SK-N-SH treated with all-trans-retinoic acid at 6 μM for 48 hours (cell line): ENCODE measurements around the gene MOXD1.

ENCODE experiments used
- ATAC-seq: fragments of 200-7000 bp; cut with Tn5 transposase; 3 replicates; pipeline ENCODE4 v1.9.1; 2020; ENCODE audit warnings: mild to moderate bottlenecking, moderate library complexity
- ARNTL ChIP-seq: fragments of 450-650 bp; formaldehyde crosslinking; IDR thresholded peaks from 2 replicates; pipeline ENCODE4 v1.5.0; 2020; ENCODE audit warnings: low read depth, mild to moderate bottlenecking, moderate library complexity, borderline replicate concordance
- BACH2 ChIP-seq: fragments of 250-450 bp; sonication (Bioruptor Pico); IDR thresholded peaks from 2 replicates; pipeline ENCODE4 v1.9.0; 2021; ENCODE audit warnings: mild to moderate bottlenecking, borderline replicate concordance
- CREB5 ChIP-seq: fragments of 250-450 bp; sonication (Bioruptor Pico); IDR thresholded peaks from 2 replicates; pipeline ENCODE4 v1.5.1; 2020; ENCODE audit warnings: low read depth, mild to moderate bottlenecking, moderate library complexity
- CSDC2 ChIP-seq: fragments of 250-450 bp; sonication (Bioruptor Pico); IDR thresholded peaks from 2 replicates; pipeline ENCODE4 v1.5.0; 2020; ENCODE audit warnings: mild to moderate bottlenecking, moderate library complexity
- ESRRG ChIP-seq: fragments of 250-450 bp; sonication (Bioruptor Pico); IDR thresholded peaks from 2 replicates; pipeline ENCODE4 v1.6.1; 2021; ENCODE audit warnings: mild to moderate bottlenecking
- GLIS3 ChIP-seq: fragments of 250-450 bp; sonication (Bioruptor Pico); IDR thresholded peaks from 2 replicates; pipeline ENCODE4 v1.5.0; 2020; ENCODE audit warnings: mild to moderate bottlenecking, moderate library complexity
- ISL1 ChIP-seq: fragments of 250-450 bp; sonication (Bioruptor Pico); IDR thresholded peaks from 2 replicates; pipeline ENCODE4 v2.1.2; 2022; ENCODE audit warnings: mild to moderate bottlenecking, moderate library complexity
- OSR1 ChIP-seq: fragments of 250-450 bp; sonication (Bioruptor Pico); IDR thresholded peaks from 2 replicates; pipeline ENCODE4 v1.8.0; 2022; ENCODE audit warnings: moderate library complexity, mild to moderate bottlenecking, inconsistent platforms
- PATZ1 ChIP-seq: fragments of 250-450 bp; sonication (Bioruptor Pico); IDR thresholded peaks from 2 replicates; pipeline ENCODE4 v1.8.0; 2020; ENCODE audit warnings: mild to moderate bottlenecking, moderate library complexity, borderline replicate concordance
- PPARA ChIP-seq: fragments of 250-450 bp; sonication (Bioruptor Pico); IDR thresholded peaks from 2 replicates; pipeline ENCODE4 v1.5.0; 2020; ENCODE audit warnings: mild to moderate bottlenecking, borderline replicate concordance
- SNAI2 ChIP-seq: fragments of 250-450 bp; sonication (Bioruptor Pico); IDR thresholded peaks from 2 replicates; pipeline ENCODE4 v1.5.0; 2020; ENCODE audit warnings: mild to moderate bottlenecking, moderate library complexity
- TCF4 ChIP-seq: fragments of 250-450 bp; sonication (Bioruptor Pico); IDR thresholded peaks from 2 replicates; pipeline ENCODE4 v1.8.0; 2021; ENCODE audit warnings: mild to moderate bottlenecking, moderate library complexity, borderline replicate concordance
- TOX ChIP-seq: fragments of 250-450 bp; sonication (Bioruptor Pico); IDR thresholded peaks from 2 replicates; pipeline ENCODE4 v1.8.0; 2021; ENCODE audit warnings: mild to moderate bottlenecking, moderate library complexity, borderline replicate concordance
- ZC3H10 ChIP-seq: fragments of 250-450 bp; sonication (Bioruptor Pico); IDR thresholded peaks from 2 replicates; pipeline ENCODE4 v1.5.1; 2021; ENCODE audit warnings: mild to moderate bottlenecking, moderate library complexity
- ZFP3 ChIP-seq: fragments of 250-450 bp; sonication (Bioruptor Pico); IDR thresholded peaks from 2 replicates; pipeline ENCODE4 v1.5.0; 2020; ENCODE audit warnings: mild to moderate bottlenecking, moderate library complexity
- ZFP30 ChIP-seq: fragments of 450-650 bp; formaldehyde crosslinking; IDR thresholded peaks from 2 replicates; pipeline ENCODE4 v1.5.0; 2022; ENCODE audit warnings: mild to moderate bottlenecking, moderate library complexity
- ZNF565 ChIP-seq: fragments of 450-650 bp; formaldehyde crosslinking; conservative IDR thresholded peaks from 2 replicates; pipeline ENCODE4 v1.5.0; 2020; ENCODE audit warnings: low read depth, mild to moderate bottlenecking, moderate library complexity
- ZNF70 ChIP-seq: fragments of 450-650 bp; formaldehyde crosslinking; IDR thresholded peaks from 2 replicates; pipeline ENCODE4 v1.5.0; 2020; ENCODE audit warnings: mild to moderate bottlenecking, moderate library complexity
- ZNF8 ChIP-seq: fragments of 450-650 bp; formaldehyde crosslinking; IDR thresholded peaks from 2 replicates; pipeline ENCODE4 v1.5.0; 2020; ENCODE audit warnings: mild to moderate bottlenecking, moderate library complexity
- TF ChIP-seq, protein P1 (sequence below): fragments of 250-450 bp; sonication (Bioruptor Pico); IDR thresholded peaks from 2 replicates; pipeline ENCODE4 v1.8.0; 2021; ENCODE audit warnings: low read depth, mild to moderate bottlenecking, moderate library complexity, borderline replicate concordance
- TF ChIP-seq, protein P2 (sequence below): fragments of 250-450 bp; sonication (Bioruptor Pico); IDR thresholded peaks from 2 replicates; pipeline ENCODE4 v1.5.0; 2020; ENCODE audit warnings: mild to moderate bottlenecking, moderate library complexity
- TF ChIP-seq, protein P3 (sequence below): fragments of 250-450 bp; sonication (Bioruptor Pico); IDR thresholded peaks from 2 replicates; pipeline ENCODE4 v1.5.1; 2021; ENCODE audit warnings: mild to moderate bottlenecking, moderate library complexity

Gene MOXD1

GRCh38 chr6:132414761-132415160 is 13.5 kb upstream of the MOXD1 start:
- TF ChIP-seq BACH2 (CRISPR knock-in tag) (no peak), ZC3H10 (CRISPR knock-in tag) (no peak), TOX (CRISPR knock-in tag) (no peak), ARNTL (CRISPR knock-in tag) (no peak), ZFP30 (CRISPR knock-in tag) (no peak), PATZ1 (CRISPR knock-in tag) (no peak), ZNF70 (CRISPR knock-in tag) (no peak), ESRRG (CRISPR knock-in tag) (no peak), PPARA (CRISPR knock-in tag) (no peak), ZNF8 (no peak), GLIS3 (no peak), CREB5 (CRISPR knock-in tag) (no peak), ZFP3 (CRISPR knock-in tag) (no peak), TCF4 (CRISPR knock-in tag) (no peak), ISL1 (CRISPR knock-in tag) (no peak), ZNF565 (CRISPR knock-in tag) (no peak), CSDC2 (CRISPR knock-in tag) (no peak)
- TF ChIP-seq, protein P1, sequence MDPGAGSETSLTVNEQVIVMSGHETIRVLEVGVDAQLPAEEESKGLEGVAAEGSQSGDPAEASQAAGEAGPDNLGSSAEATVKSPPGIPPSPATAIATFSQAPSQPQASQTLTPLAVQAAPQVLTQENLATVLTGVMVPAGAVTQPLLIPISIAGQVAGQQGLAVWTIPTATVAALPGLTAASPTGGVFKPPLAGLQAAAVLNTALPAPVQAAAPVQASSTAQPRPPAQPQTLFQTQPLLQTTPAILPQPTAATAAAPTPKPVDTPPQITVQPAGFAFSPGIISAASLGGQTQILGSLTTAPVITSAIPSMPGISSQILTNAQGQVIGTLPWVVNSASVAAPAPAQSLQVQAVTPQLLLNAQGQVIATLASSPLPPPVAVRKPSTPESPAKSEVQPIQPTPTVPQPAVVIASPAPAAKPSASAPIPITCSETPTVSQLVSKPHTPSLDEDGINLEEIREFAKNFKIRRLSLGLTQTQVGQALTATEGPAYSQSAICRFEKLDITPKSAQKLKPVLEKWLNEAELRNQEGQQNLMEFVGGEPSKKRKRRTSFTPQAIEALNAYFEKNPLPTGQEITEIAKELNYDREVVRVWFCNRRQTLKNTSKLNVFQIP (CRISPR knock-in tag), result no peak
- TF ChIP-seq, protein P2, sequence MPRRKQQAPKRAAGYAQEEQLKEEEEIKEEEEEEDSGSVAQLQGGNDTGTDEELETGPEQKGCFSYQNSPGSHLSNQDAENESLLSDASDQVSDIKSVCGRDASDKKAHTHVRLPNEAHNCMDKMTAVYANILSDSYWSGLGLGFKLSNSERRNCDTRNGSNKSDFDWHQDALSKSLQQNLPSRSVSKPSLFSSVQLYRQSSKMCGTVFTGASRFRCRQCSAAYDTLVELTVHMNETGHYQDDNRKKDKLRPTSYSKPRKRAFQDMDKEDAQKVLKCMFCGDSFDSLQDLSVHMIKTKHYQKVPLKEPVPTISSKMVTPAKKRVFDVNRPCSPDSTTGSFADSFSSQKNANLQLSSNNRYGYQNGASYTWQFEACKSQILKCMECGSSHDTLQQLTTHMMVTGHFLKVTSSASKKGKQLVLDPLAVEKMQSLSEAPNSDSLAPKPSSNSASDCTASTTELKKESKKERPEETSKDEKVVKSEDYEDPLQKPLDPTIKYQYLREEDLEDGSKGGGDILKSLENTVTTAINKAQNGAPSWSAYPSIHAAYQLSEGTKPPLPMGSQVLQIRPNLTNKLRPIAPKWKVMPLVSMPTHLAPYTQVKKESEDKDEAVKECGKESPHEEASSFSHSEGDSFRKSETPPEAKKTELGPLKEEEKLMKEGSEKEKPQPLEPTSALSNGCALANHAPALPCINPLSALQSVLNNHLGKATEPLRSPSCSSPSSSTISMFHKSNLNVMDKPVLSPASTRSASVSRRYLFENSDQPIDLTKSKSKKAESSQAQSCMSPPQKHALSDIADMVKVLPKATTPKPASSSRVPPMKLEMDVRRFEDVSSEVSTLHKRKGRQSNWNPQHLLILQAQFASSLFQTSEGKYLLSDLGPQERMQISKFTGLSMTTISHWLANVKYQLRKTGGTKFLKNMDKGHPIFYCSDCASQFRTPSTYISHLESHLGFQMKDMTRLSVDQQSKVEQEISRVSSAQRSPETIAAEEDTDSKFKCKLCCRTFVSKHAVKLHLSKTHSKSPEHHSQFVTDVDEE, result no peak
- ATAC-seq, result no peak

DNA sequence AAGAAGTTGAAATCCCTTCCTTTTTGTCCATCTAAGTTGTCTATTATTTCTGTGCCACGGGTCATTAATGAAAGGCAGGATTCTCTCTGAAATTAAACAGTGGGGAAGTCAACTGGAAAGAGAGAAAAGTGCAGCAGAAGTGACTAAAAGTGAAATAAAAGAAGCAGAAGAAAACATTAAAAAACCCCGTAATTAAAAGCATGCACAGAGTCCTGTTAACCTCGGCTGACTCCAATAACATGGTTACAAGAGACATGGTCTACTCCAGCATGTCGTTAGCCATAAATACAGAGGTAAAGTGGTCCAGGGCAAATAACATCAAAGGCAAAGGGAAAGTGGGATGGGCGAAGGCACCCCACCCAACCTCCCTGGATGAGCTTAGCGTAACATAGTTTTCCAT is 13.0 kb upstream of the MOXD1 start:
- no peak for ATAC-seq
- TF ChIP-seq ZFP30 (CRISPR knock-in tag) (no peak), ZFP3 (CRISPR knock-in tag) (no peak), ZC3H10 (CRISPR knock-in tag) (no peak), ZNF565 (CRISPR knock-in tag) (no peak), ZNF70 (CRISPR knock-in tag) (no peak), ESRRG (CRISPR knock-in tag) (no peak), ARNTL (CRISPR knock-in tag) (no peak), SNAI2 (CRISPR knock-in tag) (no peak)

GRCh38 chr6:132413499-132413802 is 12.2 kb upstream of the MOXD1 start:
- TF ChIP-seq, protein P2, result no peak
- no peak for TF ChIP-seq ZC3H10 (CRISPR knock-in tag)
- TF ChIP-seq SNAI2 (CRISPR knock-in tag), result no peak
- no peak for TF ChIP-seq OSR1 (CRISPR knock-in tag)
- TF ChIP-seq PPARA (CRISPR knock-in tag), result no peak
- TF ChIP-seq BACH2 (CRISPR knock-in tag), result no peak
- TF ChIP-seq ARNTL (CRISPR knock-in tag), result no peak
- TF ChIP-seq ZNF8, result no peak
- TF ChIP-seq GLIS3, result no peak
- no peak for TF ChIP-seq ZFP30 (CRISPR knock-in tag)
- TF ChIP-seq, protein P3, sequence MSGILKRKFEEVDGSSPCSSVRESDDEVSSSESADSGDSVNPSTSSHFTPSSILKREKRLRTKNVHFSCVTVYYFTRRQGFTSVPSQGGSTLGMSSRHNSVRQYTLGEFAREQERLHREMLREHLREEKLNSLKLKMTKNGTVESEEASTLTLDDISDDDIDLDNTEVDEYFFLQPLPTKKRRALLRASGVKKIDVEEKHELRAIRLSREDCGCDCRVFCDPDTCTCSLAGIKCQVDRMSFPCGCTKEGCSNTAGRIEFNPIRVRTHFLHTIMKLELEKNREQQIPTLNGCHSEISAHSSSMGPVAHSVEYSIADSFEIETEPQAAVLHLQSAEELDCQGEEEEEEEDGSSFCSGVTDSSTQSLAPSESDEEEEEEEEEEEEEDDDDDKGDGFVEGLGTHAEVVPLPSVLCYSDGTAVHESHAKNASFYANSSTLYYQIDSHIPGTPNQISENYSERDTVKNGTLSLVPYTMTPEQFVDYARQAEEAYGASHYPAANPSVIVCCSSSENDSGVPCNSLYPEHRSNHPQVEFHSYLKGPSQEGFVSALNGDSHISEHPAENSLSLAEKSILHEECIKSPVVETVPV (CRISPR knock-in tag), result no peak
- TF ChIP-seq PATZ1 (CRISPR knock-in tag), result no peak
- no peak for TF ChIP-seq ZNF70 (CRISPR knock-in tag)
- TF ChIP-seq ISL1 (CRISPR knock-in tag), result no peak
- TF ChIP-seq TCF4 (CRISPR knock-in tag), result no peak

More at GRCh38 chr6:132413499-132413802, 12.2 kb upstream of the MOXD1 start:
- ATAC-seq, result peak; percentile 25
